H1 (cell line): Measurements from ENCODE around the gene STX17. TPM values are rescaled to one million over a fixed set of nuclear protein-coding genes. Genes with fewer than 3 reads are reported as not detected.

Experiments used
- CTCF ChIA-PET: fragments of 300-600 bp; sonication (Branson Sonifier 250); formaldehyde crosslinking; loops from one replicate; lab custom pipeline; 2021; ENCODE audit not compliant: partially characterized antibody; lab: Charles Lee
- POLR2A ChIA-PET: fragments of 300-600 bp; sonication (Branson Sonifier 250); formaldehyde crosslinking; loops from one replicate; lab custom pipeline; 2021; ENCODE audit warnings: inconsistent platforms; ENCODE audit not compliant: partially characterized antibody; lab: Charles Lee
- DNase-seq, 2 experiments: peaks; one replicate each; pipeline versions ENCODE4 v3.0.0 to v3.0.0-alpha.2; 2010 to 2022; ENCODE audit warnings: low spot score in 2 of 2, low read depth in 1 of 2, mixed read lengths in 1 of 2
- FAIRE-seq: peaks from 2 replicates; lab custom pipeline; 2011; peaks lifted over from hg19 to GRCh38; lab: Jason Lieb, UNC
- H2AFZ ChIP-seq: 2 replicates; pipeline ENCODE4 v1.8.1; 2012; ENCODE audit warnings: low read length, inconsistent platforms
- H2AK5ac ChIP-seq: 2 replicates; pipeline ENCODE4 v1.6.1; 2013; ENCODE audit warnings: low read depth, low read length
- H2BK120ac ChIP-seq: replicated peaks from 2 replicates; pipeline ENCODE3; 2013; ENCODE audit warnings: low read depth, low read length, inconsistent platforms
- H2BK12ac ChIP-seq: 2 replicates; pipeline ENCODE4 v1.6.1; 2013; ENCODE audit warnings: low read depth, low read length
- H2BK15ac ChIP-seq: 2 replicates; pipeline ENCODE4 v1.6.1; 2013; ENCODE audit warnings: low read length
- H2BK20ac ChIP-seq: 2 replicates; pipeline ENCODE4 v1.6.1; 2013; ENCODE audit warnings: low read length
- H2BK5ac ChIP-seq: 2 replicates; pipeline ENCODE4 v1.6.1; 2013; ENCODE audit warnings: low read depth, low read length
- H3K14ac ChIP-seq: 2 replicates; pipeline ENCODE4 v1.6.1; 2013; ENCODE audit warnings: inconsistent platforms; ENCODE audit not compliant: insufficient read length
- H3K18ac ChIP-seq: 2 replicates; pipeline ENCODE4 v1.6.1; 2013; ENCODE audit warnings: low read length; ENCODE audit errors: extremely low read depth
- H3K23ac ChIP-seq: 2 replicates; pipeline ENCODE4 v1.6.1; 2013; ENCODE audit warnings: inconsistent platforms; ENCODE audit not compliant: insufficient read length
- H3K23me2 ChIP-seq: 2 replicates; pipeline ENCODE4 v1.6.1; 2013; ENCODE audit warnings: low read depth, low read length
- H3K27ac ChIP-seq: 2 replicates; pipeline ENCODE4 v1.6.1; 2011; ENCODE audit warnings: low read depth, low read length, inconsistent platforms
- H3K27me3 ChIP-seq, 4 experiments: replicated peaks in 1 of 4; 1 replicate in 1 of 4; 2 replicates in 3 of 4; pipeline versions ENCODE4 v1.6.1 to v1.8.1; 2011 to 2013; ENCODE audit warnings: low read length in 3 of 4, mild to moderate bottlenecking in 3 of 4, inconsistent platforms in 2 of 4, mixed read lengths in 2 of 4, moderate library complexity in 1 of 4; ENCODE audit not compliant: control insufficient read depth in 3 of 4, insufficient read depth in 3 of 4; ENCODE audit errors: extremely low read depth in 1 of 4
- H3K36me3 ChIP-seq, 4 experiments: 2 replicates each; pipeline versions ENCODE4 v1.6.1 to v1.8.1; 2011 to 2013; ENCODE audit warnings: mild to moderate bottlenecking in 4 of 4, low read length in 3 of 4, moderate library complexity in 2 of 4, control low read depth in 1 of 4, inconsistent platforms in 1 of 4; ENCODE audit not compliant: insufficient read depth in 4 of 4, control insufficient read depth in 2 of 4
- H3K4ac ChIP-seq: replicated peaks from 2 replicates; pipeline ENCODE3; 2013; ENCODE audit warnings: low read length, low read depth, mixed read lengths, inconsistent platforms; ENCODE audit not compliant: insufficient read length
- H3K4me1 ChIP-seq, 4 experiments: replicated peaks in 1 of 4; 1 replicate in 1 of 4; 2 replicates in 3 of 4; pipeline versions ENCODE4 v1.6.1 to v1.8.1; 2011 to 2013; ENCODE audit warnings: low read length in 3 of 4, inconsistent platforms in 2 of 4, mixed read lengths in 1 of 4; ENCODE audit not compliant: insufficient read depth in 4 of 4, control insufficient read depth in 3 of 4
- H3K4me2 ChIP-seq, 2 experiments: 2 replicates each; pipeline versions ENCODE4 v1.6.1 to v1.8.1; 2011 to 2013; ENCODE audit warnings: low read depth in 2 of 2, low read length in 2 of 2, control low read depth in 1 of 2, inconsistent platforms in 1 of 2, mild to moderate bottlenecking in 1 of 2; ENCODE audit not compliant: insufficient read depth in 1 of 2
- H3K4me3 ChIP-seq, 4 experiments: fragments of 200-600, 300-600 bp in 1 of 4; sonication (generic), shearing (Covaris generic), sonication (Bioruptor Twin) in 1 of 4; 2 replicates each; pipeline versions ENCODE4 v1.5.1 to v1.8.1; 2011 to 2016; ENCODE audit warnings: low read length in 4 of 4, low read depth in 3 of 4, control low read depth in 2 of 4, inconsistent platforms in 2 of 4, mild to moderate bottlenecking in 2 of 4, mixed read lengths in 1 of 4, moderate library complexity in 1 of 4; ENCODE audit not compliant: insufficient read depth in 2 of 4; ENCODE audit errors: extremely low read depth in 1 of 4
- H3K56ac ChIP-seq: replicated peaks from 2 replicates; pipeline ENCODE3; 2013; ENCODE audit warnings: low read depth, mild to moderate bottlenecking, mixed read lengths, low read length, inconsistent platforms; ENCODE audit not compliant: insufficient read length
- H3K79me1 ChIP-seq: 2 replicates; pipeline ENCODE4 v1.6.1; 2013; ENCODE audit warnings: low read depth, low read length, control low read depth
- H3K79me2 ChIP-seq, 2 experiments: 2 replicates each; pipeline versions ENCODE4 v1.6.1 to v1.8.1; 2012 to 2013; ENCODE audit warnings: low read length in 2 of 2, mild to moderate bottlenecking in 2 of 2, inconsistent platforms in 1 of 2; ENCODE audit not compliant: insufficient read depth in 2 of 2, control insufficient read depth in 1 of 2
- H3K9ac ChIP-seq, 4 experiments: replicated peaks in 1 of 4; 1 replicate in 1 of 4; 2 replicates in 3 of 4; pipeline versions ENCODE4 v1.6.1 to v1.8.1; 2011 to 2013; ENCODE audit warnings: low read depth in 3 of 4, low read length in 3 of 4, control low read depth in 2 of 4, mild to moderate bottlenecking in 2 of 4, moderate library complexity in 2 of 4, inconsistent platforms in 1 of 4; ENCODE audit errors: extremely low read depth in 1 of 4
- H3K9me3 ChIP-seq, 2 experiments: 2 replicates each; pipeline versions ENCODE4 v1.6.1 to v1.8.1; 2012 to 2013; ENCODE audit warnings: mild to moderate bottlenecking in 2 of 2, moderate library complexity in 2 of 2, control low read depth in 1 of 2, inconsistent platforms in 1 of 2, low read depth in 1 of 2, low read length in 1 of 2, mixed read lengths in 1 of 2; ENCODE audit not compliant: insufficient read depth in 2 of 2
- H4K20me1 ChIP-seq, 2 experiments: replicated peaks in 1 of 2; 2 replicates each; pipeline versions ENCODE3 to v1.8.1; 2011 to 2013; ENCODE audit warnings: inconsistent platforms in 2 of 2, low read length in 2 of 2, mild to moderate bottlenecking in 1 of 2; ENCODE audit not compliant: insufficient read depth in 2 of 2, control insufficient read depth in 1 of 2
- H4K5ac ChIP-seq: 2 replicates; pipeline ENCODE4 v1.6.1; 2013; ENCODE audit warnings: low read length, low read depth, mixed read lengths, inconsistent platforms; ENCODE audit not compliant: insufficient read length
- H4K8ac ChIP-seq: 2 replicates; pipeline ENCODE4 v1.8.0; 2013; ENCODE audit warnings: mild to moderate bottlenecking, moderate library complexity, low read length, inconsistent platforms; ENCODE audit not compliant: insufficient read depth; ENCODE audit errors: extremely low read depth
- H4K91ac ChIP-seq: replicated peaks from 2 replicates; pipeline ENCODE3; 2013; ENCODE audit warnings: low read length, mixed read lengths, inconsistent platforms; ENCODE audit not compliant: insufficient read length
- ATF2 ChIP-seq: IDR thresholded peaks from 2 replicates; pipeline ENCODE4 v1.6.1; 2012; ENCODE audit warnings: low read length, inconsistent platforms
- CHD2 ChIP-seq: IDR thresholded peaks from 2 replicates; pipeline ENCODE4 v1.6.1; 2012; ENCODE audit warnings: low read length, improper control_type of control experiment
- EGR1 ChIP-seq: IDR thresholded peaks from 2 replicates; pipeline ENCODE4 v1.6.1; 2011; ENCODE audit warnings: low read depth, low read length, borderline replicate concordance
- POLR2A ChIP-seq, 2 experiments: IDR thresholded peaks; 1 replicate in 1 of 2; 2 replicates in 1 of 2; pipeline ENCODE4 v1.6.1; 2011; ENCODE audit warnings: low read depth in 2 of 2, low read length in 2 of 2, mild to moderate bottlenecking in 2 of 2; ENCODE audit errors: control extremely low read depth in 1 of 2
- polyA plus RNA-seq, 7 experiments: library from polyadenylated mRNA; depleted of rRNA in 3 of 7; stranded (reverse) in 5 of 7; unstranded in 2 of 7; fragments of >200 nt in 5 of 7; fragments of 200-250 nt in 2 of 7; gene quantifications; 1 replicate in 5 of 7; 2 replicates in 1 of 7; 4 replicates in 1 of 7; pipeline versions ENCODE4 v1.2.1 to v1.2.3, GENCODE V29; 2011 to 2013; ENCODE audit warnings: missing spikeins in 2 of 7, mixed read lengths in 2 of 7
- total RNA-seq: library from RNA; stranded (reverse); fragmentation: NEBNext Ultra II Directional; extraction: Animal tissue kit (Norgen Biotek cat#: 25700); gene quantifications from 2 replicates; pipeline ENCODE4 v1.2.1, GENCODE V29; 2021

The STX17 gene
- total and polyA plus RNA-seq, 2 of the 8 experiments (the other 6 are each of a cell fraction or from before 2014, with no cell fraction given), result 4.5 to 16.3 TPM

GRCh38 chr9:99867968-99868367, 38.5 kb upstream of the STX17 start:
- Histone ChIP-seq H3K79me2 (no peaks in the 10 kb centered on the region), H3K4me2 (no peak overlapping the region), H3K23ac (no peak overlapping the region), H3K14ac (no peak overlapping the region), H3K56ac (no peak overlapping the region), H2BK5ac (no peak overlapping the region), H3K9ac (no peak overlapping the region), H2AK5ac (no peak overlapping the region), H4K91ac (no peak overlapping the region), H2BK120ac (no peak overlapping the region), H4K20me1 (no peaks in the 10 kb centered on the region), H3K79me1 (no peaks in the 10 kb centered on the region), H4K8ac (no peak overlapping the region), H3K27ac (no peak overlapping the region), H2BK15ac (no peak overlapping the region), H3K4me1 (0 out of 7 replicates have a peak, but pooled peaks cover 0 to 4% (median 0%) of the 10 kb centered on the region in 4 experiments), H4K5ac (no peak overlapping the region), H3K18ac (no peak overlapping the region), H3K23me2 (no peaks in the 10 kb centered on the region; the same call in 1 of the 2 replicates), H3K36me3 (no peaks in the 10 kb centered on the region), H2AFZ (no peak overlapping the region), H3K9me3 (no peaks in the 10 kb centered on the region), H3K4ac (no peak overlapping the region), H3K4me3 (no peak overlapping the region), H3K27me3 (no peaks in the 10 kb centered on the region), H2BK20ac (no peak overlapping the region), H2BK12ac (no peak overlapping the region)
- FAIRE-seq (no peak), DNase-seq (no peak)
- ChIA-PET CTCF (interaction anchor here (0.6 to 11.1 kb wide), 2 partner anchors 12 to 402 kb away, joined by 3 to 51 read pairs; no protein-coding TSS in a partner anchor), POLR2A (no interaction called here)
- no peak for TF ChIP-seq POLR2A (IDR thresholded peaks at IDR 0.05; ENCODE audit: control extremely low read depth in 1 of 2, low read depth in 2 of 2, low read length in 2 of 2)
- no peak for TF ChIP-seq ATF2
- TF ChIP-seq EGR1, result no peak
- TF ChIP-seq CHD2, result no peak
